UCSD-AML1 (cell line): ENCODE data around the gene OR5J2.
"Not testable (repeated sequence)": the region's sequence is repeated elsewhere in the genome, so short reads cannot be mapped to it uniquely, and the experiment has no call there.

Experiments used
- DNase-seq: peaks from one replicate; lab custom pipeline; 2025; ENCODE audit not compliant: unreplicated experiment; lab: John Stamatoyannopoulos, UW

Gene OR5J2

DNA sequence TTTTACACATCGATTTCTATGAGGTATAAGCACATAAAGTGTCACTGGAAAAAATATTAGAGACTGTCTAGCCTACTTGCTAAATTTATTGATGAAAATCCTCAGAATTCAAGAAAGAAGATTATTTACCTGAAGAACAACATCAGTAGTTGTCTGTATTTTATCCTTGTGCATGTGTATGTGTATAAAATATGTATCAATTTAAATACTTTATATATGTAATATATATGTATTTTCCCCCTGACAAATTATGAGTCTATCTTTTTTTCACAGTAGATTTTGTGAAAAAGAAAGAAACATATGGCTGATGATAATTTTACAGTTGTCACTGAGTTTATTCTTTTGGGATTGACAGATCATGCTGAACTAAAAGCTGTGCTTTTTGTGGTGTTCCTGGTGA lies at the start of gene OR5J2:
TSS of gene OR5J2 (plus strand) at position 301 of the 400 bp plus-strand sequence. CDS start at position 301, 0 bp downstream.
- DNase-seq = no peak

DNA sequence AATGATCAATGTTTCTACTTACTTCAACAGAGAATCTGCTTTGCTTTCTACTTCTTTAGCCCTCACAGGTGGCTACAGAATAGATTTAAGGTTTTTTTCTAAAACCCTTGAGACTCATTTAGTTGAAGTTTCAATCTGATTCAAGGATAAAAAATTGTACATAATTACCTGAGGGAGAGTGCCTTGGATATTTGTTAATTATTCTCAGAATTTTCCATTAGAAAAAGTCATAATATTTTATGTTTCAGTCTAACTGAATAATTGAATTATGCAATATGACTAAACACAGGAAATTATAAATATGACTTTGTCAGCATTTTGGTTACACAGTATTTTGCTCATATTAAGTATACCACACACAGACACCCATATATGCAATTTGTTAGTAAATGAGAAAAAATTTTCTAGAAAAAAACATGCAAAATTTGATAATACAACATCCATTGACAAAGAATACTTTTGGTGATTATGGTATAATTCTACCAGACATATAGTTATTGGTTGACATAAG lies 36.2 kb upstream of the OR5J2 start, which contains the start of gene OR8J3:
TSS of gene OR8J3 (minus strand) at position 51 of the 511 bp plus-strand sequence. CDS start 2,483 bp downstream, outside the sequence.
- no peak for DNase-seq

DNA sequence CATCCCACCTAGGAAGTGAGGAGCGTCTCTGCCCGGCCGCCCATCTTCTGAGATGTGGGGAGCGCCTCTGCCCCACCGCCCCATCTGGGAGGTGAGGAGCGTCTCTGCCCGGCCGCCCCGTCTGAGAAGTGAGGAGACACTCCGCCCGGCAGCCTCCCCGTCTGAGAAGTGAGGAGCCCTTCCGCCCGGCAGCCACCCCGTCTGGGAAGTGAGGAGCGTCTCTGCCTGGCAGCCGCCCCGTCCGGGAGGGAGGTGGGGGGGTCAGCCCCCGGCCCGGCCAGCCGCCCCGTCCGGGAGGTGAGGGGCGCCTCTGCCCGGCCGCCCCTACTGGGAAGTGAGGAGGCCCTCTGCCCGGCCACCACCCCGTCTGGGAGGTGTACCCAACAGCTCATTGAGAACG lies 32.7 kb upstream of the OR5J2 start:
- not testable (repeated sequence) for DNase-seq

DNA sequence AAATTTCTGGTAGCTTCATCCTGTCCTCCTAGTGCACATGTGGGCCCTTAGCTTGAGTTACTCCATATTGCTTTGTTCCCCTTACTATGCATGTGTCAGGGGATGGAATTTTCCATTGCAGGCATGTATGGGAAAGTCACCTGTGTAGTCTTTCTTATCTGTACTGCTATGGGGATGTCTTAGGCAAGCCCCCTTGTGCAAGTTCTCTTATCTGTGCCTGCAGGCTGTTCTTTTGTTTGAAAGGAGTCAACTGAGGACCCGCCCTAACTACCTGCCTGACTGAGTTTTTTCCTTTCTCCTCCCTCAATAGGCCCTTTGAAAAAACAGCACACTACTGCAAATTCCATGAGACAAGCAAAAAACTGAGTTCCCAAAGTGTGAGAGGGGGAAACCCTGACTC lies 25.0 kb upstream of the OR5J2 start:
- DNase-seq = no peak

DNA sequence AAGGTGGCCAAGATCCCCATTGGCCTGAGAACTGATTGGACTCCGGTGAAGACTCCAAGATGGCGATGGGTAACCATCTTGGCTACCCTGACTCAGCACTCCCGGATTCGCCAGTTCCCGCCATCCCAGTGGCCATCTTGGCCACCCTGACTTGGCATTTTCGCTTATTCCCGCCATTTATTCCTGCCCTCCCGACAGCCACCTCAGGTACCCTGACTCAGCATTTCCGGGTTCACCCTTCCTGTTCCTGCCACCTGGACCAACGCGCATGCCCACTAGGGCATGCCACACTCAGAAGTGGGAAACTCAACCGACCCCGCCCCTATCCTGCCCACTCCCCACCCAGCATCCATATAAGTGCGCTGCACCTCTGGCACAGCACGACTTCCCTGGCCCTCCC lies 24.1 kb upstream of the OR5J2 start:
- no peak for DNase-seq

DNA sequence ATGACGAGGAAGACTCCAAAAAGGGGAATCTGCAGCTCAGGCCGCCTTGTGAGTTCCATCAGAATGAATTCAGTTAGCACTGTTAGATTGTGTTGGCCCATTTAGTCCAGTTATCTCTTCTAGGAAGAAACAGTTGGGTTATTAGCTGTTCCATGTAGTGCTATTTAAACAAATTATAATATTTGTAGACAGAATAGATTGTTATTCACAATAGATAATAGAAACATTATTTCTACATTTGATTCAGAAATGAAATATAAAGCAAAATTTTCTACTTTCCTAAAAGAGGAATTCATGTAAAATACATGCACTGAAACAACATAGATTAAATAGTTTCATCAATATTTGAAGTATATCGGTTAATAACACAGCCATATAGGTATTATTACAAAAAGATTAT lies 16.2 kb upstream of the OR5J2 start, which contains the start of gene OR8K5:
TSS of gene OR8K5 (minus strand) at position 101 of the 400 bp plus-strand sequence. CDS start at position 101, 0 bp downstream.
- DNase-seq = no peak

DNA sequence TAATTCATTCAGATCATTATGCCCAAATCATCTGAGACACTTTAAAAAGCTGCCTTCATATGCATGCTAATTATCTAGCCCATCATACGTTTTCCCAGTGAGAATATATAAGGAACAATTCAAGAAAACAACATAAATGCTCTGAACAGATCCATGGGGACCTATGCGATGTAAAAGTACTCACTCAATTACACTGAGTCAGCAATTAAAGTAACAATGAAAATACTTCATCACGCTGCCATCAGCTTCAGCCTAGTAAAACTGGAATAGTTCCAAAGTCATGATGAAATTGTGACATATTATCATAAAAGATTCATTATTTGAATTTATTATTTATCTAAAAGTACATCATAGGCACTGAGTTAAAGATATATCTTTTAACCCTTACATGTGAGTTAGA lies 12.6 kb upstream of the OR5J2 start:
- DNase-seq = no peak

DNA sequence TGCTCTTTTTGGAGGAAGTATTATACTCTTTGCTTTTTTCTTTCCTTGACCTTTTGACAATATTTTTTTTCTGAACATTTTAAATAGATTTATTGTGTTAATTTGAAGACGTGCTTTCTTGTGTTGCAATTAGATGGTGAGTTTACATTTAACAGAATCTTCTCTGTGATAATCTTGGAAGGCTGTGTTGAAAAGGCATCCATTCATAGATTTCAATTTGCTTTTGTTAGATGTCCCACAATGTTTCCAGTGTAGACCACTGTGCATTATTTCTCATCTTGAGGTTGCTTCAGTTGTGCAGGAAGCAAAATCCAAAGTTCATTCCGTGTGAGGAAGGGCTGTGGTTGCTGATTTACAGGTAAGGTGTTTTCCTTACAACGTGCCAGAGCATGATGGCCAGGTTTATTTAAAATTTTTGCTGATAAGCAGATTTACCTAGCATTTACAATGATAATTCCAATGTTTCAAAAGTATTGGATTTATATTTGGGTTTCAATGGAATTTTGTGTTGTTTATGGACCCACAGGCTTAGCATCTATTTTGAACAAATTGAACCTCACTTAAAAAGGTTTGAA lies 4.1 kb upstream of the OR5J2 start:
- DNase-seq = no peak

DNA sequence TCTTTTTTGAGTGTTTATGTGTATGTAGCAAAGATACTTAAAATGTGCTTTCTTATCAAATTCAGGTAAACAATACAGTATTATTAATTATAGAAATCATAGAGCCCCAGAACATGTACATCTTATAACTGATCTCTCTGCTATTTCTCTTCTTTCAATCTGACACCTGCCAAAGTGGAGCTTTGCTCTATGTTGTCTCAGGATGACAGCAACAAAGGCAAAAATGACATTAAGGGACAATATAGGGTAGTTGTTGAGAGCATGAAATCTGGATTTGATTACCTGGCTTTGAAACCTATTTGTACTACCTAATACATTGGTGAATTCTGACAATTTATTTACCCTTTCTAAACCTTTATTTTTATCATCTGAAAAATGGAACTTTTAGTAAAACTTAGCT lies 7.0 kb downstream of the OR5J2 start:
- DNase-seq = no peak

DNA sequence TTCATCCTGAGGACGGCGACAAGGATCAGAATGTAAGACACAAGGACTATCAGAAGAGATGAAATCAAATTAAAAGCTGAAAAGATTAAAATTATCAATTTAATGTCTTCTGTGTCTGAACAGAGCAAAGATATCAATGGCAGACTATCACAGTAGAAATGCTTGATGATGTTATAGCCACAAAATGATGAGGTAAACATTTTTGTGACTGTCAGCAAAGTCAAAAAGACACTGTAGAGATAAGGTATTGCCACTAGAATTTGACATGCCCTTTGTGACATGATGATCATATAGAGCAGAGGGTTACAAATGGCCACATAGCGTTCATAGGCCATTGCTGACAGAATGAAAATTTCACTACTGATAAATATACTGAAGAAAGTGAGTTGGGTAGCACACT lies 12.2 kb downstream of the OR5J2 start:
- no peak for DNase-seq

DNA sequence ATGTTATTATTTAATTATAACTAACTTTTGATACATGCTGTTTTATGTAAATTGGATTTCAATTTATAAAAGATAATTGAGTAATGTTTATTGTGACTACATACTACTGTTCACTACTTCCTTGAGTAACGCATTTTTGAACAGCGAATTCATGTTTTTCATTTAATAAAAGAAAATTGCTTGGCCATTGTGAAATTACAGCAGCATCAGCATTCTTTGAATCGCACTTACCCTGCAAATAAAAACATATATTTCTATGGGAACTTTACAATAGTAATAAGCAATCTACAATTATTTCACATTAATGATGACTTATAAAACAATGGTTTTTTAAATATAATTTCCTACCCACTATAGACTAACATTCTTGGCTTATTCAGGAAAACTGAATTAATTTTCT lies 20.3 kb downstream of the OR5J2 start:
- DNase-seq = no peak

DNA sequence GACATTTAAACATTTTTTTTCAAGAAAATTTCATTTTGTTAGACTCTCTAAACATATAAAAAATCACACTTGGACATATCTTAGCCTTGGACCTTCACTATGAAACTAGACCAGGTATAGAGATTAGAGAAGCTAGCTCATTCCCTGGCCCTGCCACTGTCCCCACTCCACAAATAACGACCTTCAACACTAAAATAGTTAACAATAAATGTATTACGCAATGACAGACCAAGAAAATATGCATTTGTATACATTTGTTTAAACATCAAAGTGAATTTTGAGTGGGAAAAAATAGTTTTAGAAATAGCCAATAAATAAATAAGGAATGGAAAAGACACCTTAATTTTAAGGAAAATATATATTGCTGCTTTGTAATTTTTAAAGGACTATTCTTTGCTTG lies 20.9 kb downstream of the OR5J2 start:
- no peak for DNase-seq

DNA sequence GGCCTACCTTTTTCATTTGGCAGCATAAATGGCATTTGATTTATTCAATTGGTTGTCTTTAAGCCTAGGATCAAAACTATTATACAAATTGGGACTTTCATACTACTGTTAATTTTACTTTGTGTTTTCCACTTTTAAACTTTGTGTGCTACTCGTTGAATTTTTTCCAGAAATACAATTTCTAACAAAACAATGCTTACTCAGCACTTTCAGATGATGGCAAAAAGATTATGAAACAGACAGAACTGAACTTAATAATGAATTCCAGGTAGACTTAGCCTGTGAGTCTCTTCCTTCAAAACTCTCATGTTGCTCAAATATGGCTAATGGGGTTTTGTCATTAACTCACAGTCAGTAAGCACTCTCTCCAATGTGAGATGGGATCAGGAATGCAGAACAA lies 31.4 kb downstream of the OR5J2 start:
- no peak for DNase-seq

DNA sequence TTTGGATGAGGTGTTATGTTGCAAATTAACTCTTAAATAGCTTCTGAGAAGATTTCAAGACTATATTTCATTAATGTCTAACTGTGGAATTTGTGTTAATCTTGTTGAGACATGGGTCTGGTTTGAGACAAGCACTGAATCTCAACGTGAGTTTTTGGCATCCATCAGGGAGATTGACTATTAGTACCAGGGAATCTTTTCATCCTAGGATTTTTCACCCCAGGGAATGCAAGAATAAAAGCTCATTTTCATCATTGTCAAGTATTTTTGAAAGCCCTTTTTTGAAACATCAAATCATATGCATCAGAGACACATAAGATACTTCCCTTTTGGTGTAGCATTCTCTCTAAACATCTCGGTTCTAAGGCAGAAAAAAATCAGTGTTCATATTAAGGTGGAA lies 38.1 kb downstream of the OR5J2 start:
- no peak for DNase-seq

DNA sequence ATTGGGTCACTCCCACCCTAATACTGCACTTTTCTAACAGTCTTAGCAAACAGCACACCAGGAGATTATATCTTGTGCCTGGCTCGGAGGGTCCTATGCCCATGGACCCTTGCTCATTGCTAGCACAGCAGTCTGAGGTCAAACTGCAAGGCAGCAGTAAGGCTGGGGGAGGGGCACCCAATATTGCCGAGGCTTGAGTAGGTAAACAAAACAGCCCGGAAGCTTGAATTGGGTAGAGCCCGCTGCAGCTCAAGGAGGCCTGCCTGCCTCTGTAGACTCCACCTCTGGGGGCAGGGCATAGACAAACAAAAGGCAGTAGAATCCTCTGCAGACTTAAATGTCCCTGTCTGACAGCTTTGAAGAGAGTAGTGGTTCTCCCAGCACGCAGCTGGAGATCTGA lies 43.3 kb downstream of the OR5J2 start:
- not testable (repeated sequence) for DNase-seq
